H1 (cell line): ENCODE results near the gene POC1B. TPM values are rescaled to one million over a fixed set of nuclear protein-coding genes. Genes with fewer than 3 reads are reported as not detected.

Experiments
- CTCF ChIA-PET: fragments of 300-600 bp; sonication (Branson Sonifier 250); formaldehyde crosslinking; loops from one replicate; lab custom pipeline; 2021; ENCODE audit not compliant: partially characterized antibody; lab: Charles Lee
- POLR2A ChIA-PET: fragments of 300-600 bp; sonication (Branson Sonifier 250); formaldehyde crosslinking; loops from one replicate; lab custom pipeline; 2021; ENCODE audit warnings: inconsistent platforms; ENCODE audit not compliant: partially characterized antibody; lab: Charles Lee
- DNase-seq, 2 experiments: peaks; one replicate each; pipeline versions ENCODE4 v3.0.0 to v3.0.0-alpha.2; 2010 to 2022; ENCODE audit warnings: low spot score in 2 of 2, low read depth in 1 of 2, mixed read lengths in 1 of 2
- FAIRE-seq: peaks from 2 replicates; lab custom pipeline; 2011; peaks lifted over from hg19 to GRCh38; lab: Jason Lieb, UNC
- H2AFZ ChIP-seq: 2 replicates; pipeline ENCODE4 v1.8.1; 2012; ENCODE audit warnings: low read length, inconsistent platforms
- H2AK5ac ChIP-seq: 2 replicates; pipeline ENCODE4 v1.6.1; 2013; ENCODE audit warnings: low read depth, low read length
- H2BK120ac ChIP-seq: replicated peaks from 2 replicates; pipeline ENCODE3; 2013; ENCODE audit warnings: low read depth, low read length, inconsistent platforms
- H2BK12ac ChIP-seq: 2 replicates; pipeline ENCODE4 v1.6.1; 2013; ENCODE audit warnings: low read depth, low read length
- H2BK15ac ChIP-seq: 2 replicates; pipeline ENCODE4 v1.6.1; 2013; ENCODE audit warnings: low read length
- H2BK20ac ChIP-seq: 2 replicates; pipeline ENCODE4 v1.6.1; 2013; ENCODE audit warnings: low read length
- H2BK5ac ChIP-seq: 2 replicates; pipeline ENCODE4 v1.6.1; 2013; ENCODE audit warnings: low read depth, low read length
- H3K14ac ChIP-seq: 2 replicates; pipeline ENCODE4 v1.6.1; 2013; ENCODE audit warnings: inconsistent platforms; ENCODE audit not compliant: insufficient read length
- H3K18ac ChIP-seq: 2 replicates; pipeline ENCODE4 v1.6.1; 2013; ENCODE audit warnings: low read length; ENCODE audit errors: extremely low read depth
- H3K23ac ChIP-seq: 2 replicates; pipeline ENCODE4 v1.6.1; 2013; ENCODE audit warnings: inconsistent platforms; ENCODE audit not compliant: insufficient read length
- H3K23me2 ChIP-seq: 2 replicates; pipeline ENCODE4 v1.6.1; 2013; ENCODE audit warnings: low read depth, low read length
- H3K27ac ChIP-seq: 2 replicates; pipeline ENCODE4 v1.6.1; 2011; ENCODE audit warnings: low read depth, low read length, inconsistent platforms
- H3K27me3 ChIP-seq, 4 experiments: replicated peaks in 1 of 4; 1 replicate in 1 of 4; 2 replicates in 3 of 4; pipeline versions ENCODE4 v1.6.1 to v1.8.1; 2011 to 2013; ENCODE audit warnings: low read length in 3 of 4, mild to moderate bottlenecking in 3 of 4, inconsistent platforms in 2 of 4, mixed read lengths in 2 of 4, moderate library complexity in 1 of 4; ENCODE audit not compliant: control insufficient read depth in 3 of 4, insufficient read depth in 3 of 4; ENCODE audit errors: extremely low read depth in 1 of 4
- H3K36me3 ChIP-seq, 4 experiments: 2 replicates each; pipeline versions ENCODE4 v1.6.1 to v1.8.1; 2011 to 2013; ENCODE audit warnings: mild to moderate bottlenecking in 4 of 4, low read length in 3 of 4, moderate library complexity in 2 of 4, control low read depth in 1 of 4, inconsistent platforms in 1 of 4; ENCODE audit not compliant: insufficient read depth in 4 of 4, control insufficient read depth in 2 of 4
- H3K4ac ChIP-seq: replicated peaks from 2 replicates; pipeline ENCODE3; 2013; ENCODE audit warnings: low read length, low read depth, mixed read lengths, inconsistent platforms; ENCODE audit not compliant: insufficient read length
- H3K4me1 ChIP-seq, 4 experiments: replicated peaks in 1 of 4; 1 replicate in 1 of 4; 2 replicates in 3 of 4; pipeline versions ENCODE4 v1.6.1 to v1.8.1; 2011 to 2013; ENCODE audit warnings: low read length in 3 of 4, inconsistent platforms in 2 of 4, mixed read lengths in 1 of 4; ENCODE audit not compliant: insufficient read depth in 4 of 4, control insufficient read depth in 3 of 4
- H3K4me2 ChIP-seq, 2 experiments: 2 replicates each; pipeline versions ENCODE4 v1.6.1 to v1.8.1; 2011 to 2013; ENCODE audit warnings: low read depth in 2 of 2, low read length in 2 of 2, control low read depth in 1 of 2, inconsistent platforms in 1 of 2, mild to moderate bottlenecking in 1 of 2; ENCODE audit not compliant: insufficient read depth in 1 of 2
- H3K4me3 ChIP-seq, 4 experiments: fragments of 200-600, 300-600 bp in 1 of 4; sonication (generic), shearing (Covaris generic), sonication (Bioruptor Twin) in 1 of 4; 2 replicates each; pipeline versions ENCODE4 v1.5.1 to v1.8.1; 2011 to 2016; ENCODE audit warnings: low read length in 4 of 4, low read depth in 3 of 4, control low read depth in 2 of 4, inconsistent platforms in 2 of 4, mild to moderate bottlenecking in 2 of 4, mixed read lengths in 1 of 4, moderate library complexity in 1 of 4; ENCODE audit not compliant: insufficient read depth in 2 of 4; ENCODE audit errors: extremely low read depth in 1 of 4
- H3K56ac ChIP-seq: replicated peaks from 2 replicates; pipeline ENCODE3; 2013; ENCODE audit warnings: low read depth, mild to moderate bottlenecking, mixed read lengths, low read length, inconsistent platforms; ENCODE audit not compliant: insufficient read length
- H3K79me1 ChIP-seq: 2 replicates; pipeline ENCODE4 v1.6.1; 2013; ENCODE audit warnings: low read depth, low read length, control low read depth
- H3K79me2 ChIP-seq, 2 experiments: 2 replicates each; pipeline versions ENCODE4 v1.6.1 to v1.8.1; 2012 to 2013; ENCODE audit warnings: low read length in 2 of 2, mild to moderate bottlenecking in 2 of 2, inconsistent platforms in 1 of 2; ENCODE audit not compliant: insufficient read depth in 2 of 2, control insufficient read depth in 1 of 2
- H3K9ac ChIP-seq, 4 experiments: replicated peaks in 1 of 4; 1 replicate in 1 of 4; 2 replicates in 3 of 4; pipeline versions ENCODE4 v1.6.1 to v1.8.1; 2011 to 2013; ENCODE audit warnings: low read depth in 3 of 4, low read length in 3 of 4, control low read depth in 2 of 4, mild to moderate bottlenecking in 2 of 4, moderate library complexity in 2 of 4, inconsistent platforms in 1 of 4; ENCODE audit errors: extremely low read depth in 1 of 4
- H3K9me3 ChIP-seq, 2 experiments: 2 replicates each; pipeline versions ENCODE4 v1.6.1 to v1.8.1; 2012 to 2013; ENCODE audit warnings: mild to moderate bottlenecking in 2 of 2, moderate library complexity in 2 of 2, control low read depth in 1 of 2, inconsistent platforms in 1 of 2, low read depth in 1 of 2, low read length in 1 of 2, mixed read lengths in 1 of 2; ENCODE audit not compliant: insufficient read depth in 2 of 2
- H4K20me1 ChIP-seq, 2 experiments: replicated peaks in 1 of 2; 2 replicates each; pipeline versions ENCODE3 to v1.8.1; 2011 to 2013; ENCODE audit warnings: inconsistent platforms in 2 of 2, low read length in 2 of 2, mild to moderate bottlenecking in 1 of 2; ENCODE audit not compliant: insufficient read depth in 2 of 2, control insufficient read depth in 1 of 2
- H4K5ac ChIP-seq: 2 replicates; pipeline ENCODE4 v1.6.1; 2013; ENCODE audit warnings: low read length, low read depth, mixed read lengths, inconsistent platforms; ENCODE audit not compliant: insufficient read length
- H4K8ac ChIP-seq: 2 replicates; pipeline ENCODE4 v1.8.0; 2013; ENCODE audit warnings: mild to moderate bottlenecking, moderate library complexity, low read length, inconsistent platforms; ENCODE audit not compliant: insufficient read depth; ENCODE audit errors: extremely low read depth
- H4K91ac ChIP-seq: replicated peaks from 2 replicates; pipeline ENCODE3; 2013; ENCODE audit warnings: low read length, mixed read lengths, inconsistent platforms; ENCODE audit not compliant: insufficient read length
- CTCF ChIP-seq, 3 experiments: IDR thresholded peaks; 1 replicate in 2 of 3; 2 replicates in 1 of 3; pipeline versions ENCODE4 v1.5.1 to v1.6.1; 2011; ENCODE audit warnings: low read length in 3 of 3, mild to moderate bottlenecking in 3 of 3, inconsistent platforms in 2 of 3, low read depth in 1 of 3, moderate library complexity in 1 of 3; ENCODE audit not compliant: insufficient read depth in 1 of 3; ENCODE audit errors: control extremely low read depth in 1 of 3
- EZH2 ChIP-seq: fragments of 200-600 bp; sonication (generic); IDR thresholded peaks from 2 replicates; pipeline ENCODE4 v1.7.1; 2012; ENCODE audit warnings: low read depth, mild to moderate bottlenecking, moderate library complexity, low read length, inconsistent platforms; ENCODE audit not compliant: severe bottlenecking
- GTF2F1 ChIP-seq: IDR thresholded peaks from 2 replicates; pipeline ENCODE4 v1.6.1; 2012; ENCODE audit warnings: low read depth, low read length, improper control_type of control experiment, borderline replicate concordance
- RXRA ChIP-seq: IDR thresholded peaks from 2 replicates; pipeline ENCODE4 v1.6.1; 2011; ENCODE audit warnings: low read depth, mild to moderate bottlenecking, low read length, moderate library complexity; ENCODE audit not compliant: insufficient read depth
- WGBS, 2 experiments: shearing (Covaris generic) in 1 of 2; methylation state at CpG; one replicate each; pipeline versions ENCODE4 v1.1.6 to v1.1.7; 2013 to 2015; ENCODE audit warnings: low lambda C conversion rate in 2 of 2, mixed read lengths in 2 of 2, inconsistent platforms in 1 of 2, low coverage in 1 of 2, missing lambda C conversion rate in 1 of 2; ENCODE audit not compliant: insufficient replicate concordance in 2 of 2, insufficient coverage in 1 of 2, insufficient read length in 1 of 2; ENCODE audit errors: extremely low coverage in 1 of 2, missing lambda C conversion rate in 1 of 2; 5-methylcytosine and 5-hydroxymethylcytosine counted together
- polyA plus RNA-seq, 7 experiments: library from polyadenylated mRNA; depleted of rRNA in 3 of 7; stranded (reverse) in 5 of 7; unstranded in 2 of 7; fragments of >200 nt in 5 of 7; fragments of 200-250 nt in 2 of 7; gene quantifications; 1 replicate in 5 of 7; 2 replicates in 1 of 7; 4 replicates in 1 of 7; pipeline versions ENCODE4 v1.2.1 to v1.2.3, GENCODE V29; 2011 to 2013; ENCODE audit warnings: missing spikeins in 2 of 7, mixed read lengths in 2 of 7
- total RNA-seq: library from RNA; stranded (reverse); fragmentation: NEBNext Ultra II Directional; extraction: Animal tissue kit (Norgen Biotek cat#: 25700); gene quantifications from 2 replicates; pipeline ENCODE4 v1.2.1, GENCODE V29; 2021

The POC1B gene
- total and polyA plus RNA-seq, 2 of the 8 experiments (the other 6 are each of a cell fraction or from before 2014, with no cell fraction given), result 7.5 to 16.3 TPM

GRCh38 chr12:89437231-89437630, 88.6 kb downstream of the POC1B start:
- WGBS, 2 experiments, result 80% methylated on average over 4 of the region's 4 CpGs; no CpG with 5 or more reads in 1 of the 2 experiments
- H2BK15ac ChIP-seq, result no peak overlapping the region

More at GRCh38 chr12:89437231-89437630, 88.6 kb downstream of the POC1B start:
- ChIA-PET POLR2A (no interaction called here), CTCF (interaction anchor here (1.1 to 1.3 kb wide), 2 partner anchors 12 to 419 kb away, joined by 3 to 4 read pairs; no protein-coding TSS in a partner anchor)
- H2BK5ac ChIP-seq, result no peak overlapping the region
- H3K9ac ChIP-seq, result no peak overlapping the region
- FAIRE-seq (no peak), DNase-seq (no peak)
- no peak overlapping the region for H2AK5ac ChIP-seq
- H3K27ac ChIP-seq, result no peak overlapping the region
- H3K18ac ChIP-seq, result no peak overlapping the region
- no peak overlapping the region for H4K91ac ChIP-seq
- no peaks in the 10 kb centered on the region for H3K4me1 ChIP-seq
- H2BK120ac ChIP-seq, result no peak overlapping the region
- no peak overlapping the region for H3K56ac ChIP-seq
- H3K79me2 ChIP-seq, result no peaks in the 10 kb centered on the region
- no peak overlapping the region for H4K8ac ChIP-seq
- H3K4me3 ChIP-seq, result no peak overlapping the region
- H2BK20ac ChIP-seq, result no peak overlapping the region
- H3K23me2 ChIP-seq, result no peaks in the 10 kb centered on the region
- H4K20me1 ChIP-seq, result no peaks in the 10 kb centered on the region
- H3K27me3 ChIP-seq, result no peaks in the 10 kb centered on the region
- peaks cover 5 to 14% of the 10 kb centered on the region in 2 experiments for H3K9me3 ChIP-seq
- no peak overlapping the region for H3K4me2 ChIP-seq
- H3K23ac ChIP-seq, result no peak overlapping the region
- TF ChIP-seq RXRA (no peak), CTCF (IDR thresholded peaks at IDR 0.05; ENCODE audit: control extremely low read depth in 1 of 3, insufficient read depth in 1 of 3, low read depth in 1 of 3, low read length in 3 of 3) (no peak), GTF2F1 (no peak), EZH2 (no peak)
- no peak overlapping the region for H2AFZ ChIP-seq
- H3K36me3 ChIP-seq, result no peaks in the 10 kb centered on the region; a peak in 2 of 8 replicates
- H4K5ac ChIP-seq, result no peak overlapping the region
- no peak overlapping the region for H3K4ac ChIP-seq
- no peak overlapping the region for H2BK12ac ChIP-seq
- no peaks in the 10 kb centered on the region for H3K79me1 ChIP-seq
- no peak overlapping the region for H3K14ac ChIP-seq
